Measurements from ENCODE around the gene UBQLN1. TPM values are rescaled to one million over a fixed set of nuclear protein-coding genes. Genes with fewer than 3 reads are reported as not detected.
A peak's percentile ranks its signal among the peaks of the same experiment; 100 is the strongest.
"Not testable (repeated sequence)": the region's sequence is repeated elsewhere in the genome, so short reads cannot be mapped to it uniquely, and the experiment has no call there.

The UBQLN1 gene
- total RNA-seq, 1 donor from 2014 or later, result 102 TPM

- Mint-ChIP-seq H3K36me3 (ENCODE audit: low read depth, unreplicated experiment) (no peaks in the 10 kb centered on the region), H3K9me3 (ENCODE audit: unreplicated experiment) (no peaks in the 10 kb centered on the region), H3K4me1 (ENCODE audit: unreplicated experiment) (peaks cover 16% of the 10 kb centered on the region), H3K27me3 (ENCODE audit: unreplicated experiment) (peaks cover 4% of the 10 kb centered on the region), H3K27ac (ENCODE audit: unreplicated experiment) (peak overlapping the region; percentile 16), H3K4me3 (ENCODE audit: unreplicated experiment) (peak overlapping the region; percentile 90)
- TF ChIP-seq CTCF (IDR thresholded peaks at IDR 0.05; ENCODE audit: unreplicated experiment), result no peak
- DNase-seq (ENCODE audit: low spot score), result no peak
Observed at GRCh38 chr9:83622433-83622938, 85.3 kb downstream of the UBQLN1 start.

GRCh38 chr9:83620841-83621636, 86.7 kb downstream of the UBQLN1 start:
- peaks cover 16% of the 10 kb centered on the region for H3K4me1 Mint-ChIP-seq (ENCODE audit: unreplicated experiment)
- no peak overlapping the region for H3K27ac Mint-ChIP-seq (ENCODE audit: unreplicated experiment)
- peak; percentile 47 for DNase-seq (ENCODE audit: low spot score)
- peak; percentile 27 for TF ChIP-seq CTCF (IDR thresholded peaks at IDR 0.05; ENCODE audit: unreplicated experiment)
- H3K27me3 Mint-ChIP-seq (ENCODE audit: unreplicated experiment), result peaks cover 2% of the 10 kb centered on the region
- no peaks in the 10 kb centered on the region for H3K9me3 Mint-ChIP-seq (ENCODE audit: unreplicated experiment)
- H3K36me3 Mint-ChIP-seq (ENCODE audit: low read depth, unreplicated experiment), result no peaks in the 10 kb centered on the region
- peak overlapping the region; percentile 48 for H3K4me3 Mint-ChIP-seq (ENCODE audit: unreplicated experiment)

GRCh38 chr9:83617299-83617698, 90.5 kb downstream of the UBQLN1 start:
- H3K4me3 Mint-ChIP-seq (ENCODE audit: unreplicated experiment), result no peak overlapping the region
- DNase-seq (ENCODE audit: low spot score), result no peak
- H3K4me1 Mint-ChIP-seq (ENCODE audit: unreplicated experiment), result peaks cover 4% of the 10 kb centered on the region
- no peaks in the 10 kb centered on the region for H3K36me3 Mint-ChIP-seq (ENCODE audit: low read depth, unreplicated experiment)
- no peak overlapping the region for H3K27ac Mint-ChIP-seq (ENCODE audit: unreplicated experiment)
- peaks cover 2% of the 10 kb centered on the region for H3K27me3 Mint-ChIP-seq (ENCODE audit: unreplicated experiment)
- H3K9me3 Mint-ChIP-seq (ENCODE audit: unreplicated experiment), result no peaks in the 10 kb centered on the region
- TF ChIP-seq CTCF (IDR thresholded peaks at IDR 0.05; ENCODE audit: unreplicated experiment), result no peak

GRCh38 chr9:83613298-83613697, 94.5 kb downstream of the UBQLN1 start:
- H3K4me3 Mint-ChIP-seq (ENCODE audit: unreplicated experiment); H3K9me3 Mint-ChIP-seq (ENCODE audit: unreplicated experiment); H3K27me3 Mint-ChIP-seq (ENCODE audit: unreplicated experiment); H3K36me3 Mint-ChIP-seq (ENCODE audit: low read depth, unreplicated experiment); DNase-seq (ENCODE audit: low spot score); H3K27ac Mint-ChIP-seq (ENCODE audit: unreplicated experiment); H3K4me1 Mint-ChIP-seq (ENCODE audit: unreplicated experiment): not testable (repeated sequence)

Other genes with a start within 250 kb of the UBQLN1 start
- 0.59 TPM for gene FRMD3, start 169.6 kb downstream of the UBQLN1 start, total RNA-seq (ENCODE audit: unreplicated experiment)
- 3.9 TPM for gene IDNK, start 84.8 kb downstream of the UBQLN1 start, total RNA-seq (ENCODE audit: unreplicated experiment)
- gene GKAP1, start 109.8 kb upstream of the UBQLN1 start, total RNA-seq (ENCODE audit: unreplicated experiment), result 3.5 TPM
- gene KIF27, start 213.5 kb upstream of the UBQLN1 start, total RNA-seq (ENCODE audit: unreplicated experiment), result 6.5 TPM

All from endothelial cell (in vitro differentiated cells).